ENCODE data around the gene CALCOCO1.

DNA sequence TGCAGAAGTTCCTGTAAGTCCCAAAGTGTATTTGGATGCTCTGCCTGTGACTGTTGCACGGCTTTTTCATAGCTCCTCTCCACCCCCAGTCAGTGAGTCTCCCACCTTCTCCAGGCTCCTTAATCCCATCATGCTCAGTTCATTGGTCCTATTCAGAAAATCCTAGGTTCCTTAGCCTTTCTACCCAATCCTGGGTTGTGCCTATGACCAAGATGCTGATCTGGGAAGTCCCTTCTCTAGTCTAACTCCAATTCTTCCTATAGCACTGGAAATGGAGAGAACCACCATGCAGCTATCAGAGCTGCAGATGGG is 16.8 kb upstream of the CALCOCO1 start:
- TF ChIP-seq, protein P1, sequence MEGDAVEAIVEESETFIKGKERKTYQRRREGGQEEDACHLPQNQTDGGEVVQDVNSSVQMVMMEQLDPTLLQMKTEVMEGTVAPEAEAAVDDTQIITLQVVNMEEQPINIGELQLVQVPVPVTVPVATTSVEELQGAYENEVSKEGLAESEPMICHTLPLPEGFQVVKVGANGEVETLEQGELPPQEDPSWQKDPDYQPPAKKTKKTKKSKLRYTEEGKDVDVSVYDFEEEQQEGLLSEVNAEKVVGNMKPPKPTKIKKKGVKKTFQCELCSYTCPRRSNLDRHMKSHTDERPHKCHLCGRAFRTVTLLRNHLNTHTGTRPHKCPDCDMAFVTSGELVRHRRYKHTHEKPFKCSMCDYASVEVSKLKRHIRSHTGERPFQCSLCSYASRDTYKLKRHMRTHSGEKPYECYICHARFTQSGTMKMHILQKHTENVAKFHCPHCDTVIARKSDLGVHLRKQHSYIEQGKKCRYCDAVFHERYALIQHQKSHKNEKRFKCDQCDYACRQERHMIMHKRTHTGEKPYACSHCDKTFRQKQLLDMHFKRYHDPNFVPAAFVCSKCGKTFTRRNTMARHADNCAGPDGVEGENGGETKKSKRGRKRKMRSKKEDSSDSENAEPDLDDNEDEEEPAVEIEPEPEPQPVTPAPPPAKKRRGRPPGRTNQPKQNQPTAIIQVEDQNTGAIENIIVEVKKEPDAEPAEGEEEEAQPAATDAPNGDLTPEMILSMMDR (conservative IDR thresholded peaks at IDR 0.05; ENCODE audit: low read length) = no peak
- TF ChIP-seq EZH2phosphoT487 (IDR thresholded peaks at IDR 0.05; ENCODE audit: borderline replicate concordance) = no peak
